GM19025 (cell line): Measurements from ENCODE around the gene ADPRHL1.
"Not testable (repeated sequence)": the region's sequence is repeated elsewhere in the genome, so short reads cannot be mapped to it uniquely, and the experiment has no call there.

Experiments used
- ATAC-seq: cut with Tn5 transposase; IDR thresholded peaks from one replicate; pipeline ENCODE4 v1.9.1; 2021; ENCODE audit warnings: mild to moderate bottlenecking, low read depth, moderate library complexity; ENCODE audit not compliant: unreplicated experiment

The ADPRHL1 gene

DNA sequence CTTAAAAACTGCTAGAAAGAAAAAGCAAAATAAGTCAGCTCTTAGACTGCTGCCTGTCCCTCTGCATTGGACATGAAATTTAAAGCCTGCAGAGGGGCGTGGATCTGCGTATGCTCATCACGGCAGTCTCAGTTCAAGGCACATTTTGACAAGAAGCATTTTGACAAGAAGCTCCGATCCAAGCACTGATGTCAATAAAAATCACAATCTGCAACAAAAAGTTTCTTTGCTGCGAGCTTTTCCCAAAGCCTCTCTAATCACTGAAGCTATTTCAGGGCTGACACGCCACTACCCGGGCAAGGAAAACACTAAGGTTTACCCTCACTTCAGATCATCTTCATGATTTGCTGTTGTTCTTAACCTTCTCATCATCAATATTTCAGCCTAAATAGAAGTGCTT, 29.8 kb upstream of the ADPRHL1 start:
- ATAC-seq = no peak

DNA sequence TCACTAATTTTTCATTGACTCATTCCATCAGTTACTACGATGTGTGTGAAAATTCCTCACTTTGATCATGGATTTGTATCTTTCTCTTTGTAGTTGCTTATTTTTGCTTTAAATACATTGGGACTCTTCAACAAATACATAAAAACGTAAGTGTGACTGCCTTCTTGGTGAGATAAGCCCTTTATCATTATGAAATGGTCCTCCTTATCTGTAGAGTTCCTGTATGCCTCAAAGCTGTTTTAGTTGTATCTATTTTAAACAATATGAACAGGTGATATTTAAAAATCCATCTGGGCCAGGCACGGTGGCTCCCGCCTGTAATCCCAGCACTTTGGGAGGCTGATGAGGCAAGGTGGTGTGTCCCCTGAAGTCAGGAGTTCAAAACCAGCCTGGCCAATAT, 25.9 kb upstream of the ADPRHL1 start:
- no peak for ATAC-seq

DNA sequence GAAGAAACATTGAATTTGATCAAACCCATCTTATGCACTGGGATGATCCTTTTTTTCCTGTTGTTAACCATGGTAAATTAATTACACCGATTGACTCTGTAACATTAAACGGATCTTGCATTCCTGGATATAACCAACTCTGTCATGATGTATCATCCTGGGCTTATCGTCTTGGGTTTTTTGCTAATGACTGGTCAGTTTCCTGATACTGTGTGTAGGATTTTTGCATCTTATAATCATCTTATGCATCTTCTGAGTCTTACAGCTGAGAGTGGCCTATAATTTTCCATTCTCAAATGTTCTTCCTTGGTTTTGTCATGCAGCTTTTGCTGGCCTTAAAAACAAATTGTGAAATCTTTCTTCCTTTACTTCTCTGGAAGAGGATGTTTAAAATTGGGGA, 24.4 kb upstream of the ADPRHL1 start:
- ATAC-seq = no peak

DNA sequence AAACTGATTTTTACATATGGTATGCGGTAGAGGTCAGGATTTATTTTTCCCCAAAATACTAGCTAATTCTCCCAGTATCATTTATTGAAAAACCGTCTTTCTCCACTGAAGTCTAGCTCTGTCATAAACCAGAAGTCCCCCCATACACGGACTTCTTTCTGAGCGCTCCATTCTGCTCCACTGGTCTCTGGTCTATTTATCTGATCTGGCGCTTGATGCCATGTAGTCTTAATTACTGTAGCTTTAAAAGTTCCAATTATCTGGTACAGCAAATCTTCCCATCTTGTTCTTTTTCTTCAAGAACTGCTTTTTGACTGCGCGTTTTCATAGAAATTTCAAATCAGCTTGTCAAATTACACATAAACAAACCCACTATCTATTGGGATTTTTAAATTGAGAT, 23.5 kb upstream of the ADPRHL1 start:
- ATAC-seq = no peak

DNA sequence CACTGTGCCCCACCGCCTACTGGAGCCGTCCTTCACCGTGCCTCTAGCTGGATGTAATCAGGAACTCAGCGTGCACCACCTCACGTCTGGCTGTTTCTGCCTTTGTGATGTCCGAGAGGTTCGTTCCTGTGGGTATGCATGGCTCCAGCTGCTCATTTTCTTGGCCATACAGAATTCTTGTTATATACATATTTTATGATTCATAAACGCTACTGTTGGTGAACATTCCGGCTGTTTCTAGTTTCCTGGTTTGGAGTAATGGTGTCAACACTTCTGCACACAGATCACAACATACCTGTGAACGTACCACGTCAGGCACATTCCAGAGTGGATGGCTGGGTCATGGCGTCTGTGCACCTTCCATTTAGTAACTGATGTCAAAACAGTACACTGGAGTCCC, 22.6 kb upstream of the ADPRHL1 start:
- ATAC-seq = no peak

DNA sequence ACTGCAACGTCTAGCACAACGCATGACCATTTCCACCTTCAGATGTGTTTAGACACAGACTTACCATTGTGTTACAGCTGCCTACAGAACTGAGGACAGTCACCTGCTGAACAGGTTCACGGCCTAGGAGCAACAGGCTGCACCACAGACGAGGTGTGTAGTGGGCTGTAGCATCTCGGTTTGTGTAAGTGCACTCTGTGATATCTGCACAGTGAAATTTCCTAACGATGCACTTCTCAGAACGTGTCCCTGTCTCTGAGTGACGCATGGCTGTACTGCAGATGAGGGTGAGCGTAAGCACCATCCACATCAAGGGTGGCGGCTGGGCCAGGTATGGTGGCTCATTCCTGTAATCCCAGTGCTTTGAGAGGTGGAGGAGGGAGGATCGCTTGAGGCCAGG, 22.0 kb upstream of the ADPRHL1 start:
- ATAC-seq = no peak

DNA sequence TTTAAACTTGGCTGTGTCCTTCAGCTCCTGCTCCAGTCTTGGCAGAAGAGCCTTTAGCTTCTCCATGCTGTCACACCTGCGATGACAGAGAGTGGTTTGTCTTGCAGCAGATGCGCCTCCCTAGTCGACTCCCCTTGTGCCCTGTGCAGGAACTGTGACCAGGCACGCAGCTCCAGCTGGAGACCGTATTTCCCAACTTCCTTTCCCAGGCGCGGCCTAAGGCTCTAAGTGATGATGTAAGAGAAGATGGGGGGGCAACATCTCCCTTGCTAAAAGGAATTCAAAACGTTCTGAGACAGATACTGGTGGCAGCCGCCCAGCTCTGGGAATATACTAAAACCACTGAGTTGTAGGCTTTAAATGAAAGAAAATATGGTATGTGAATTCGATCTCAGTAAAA, 20.9 kb upstream of the ADPRHL1 start:
- no peak for ATAC-seq

DNA sequence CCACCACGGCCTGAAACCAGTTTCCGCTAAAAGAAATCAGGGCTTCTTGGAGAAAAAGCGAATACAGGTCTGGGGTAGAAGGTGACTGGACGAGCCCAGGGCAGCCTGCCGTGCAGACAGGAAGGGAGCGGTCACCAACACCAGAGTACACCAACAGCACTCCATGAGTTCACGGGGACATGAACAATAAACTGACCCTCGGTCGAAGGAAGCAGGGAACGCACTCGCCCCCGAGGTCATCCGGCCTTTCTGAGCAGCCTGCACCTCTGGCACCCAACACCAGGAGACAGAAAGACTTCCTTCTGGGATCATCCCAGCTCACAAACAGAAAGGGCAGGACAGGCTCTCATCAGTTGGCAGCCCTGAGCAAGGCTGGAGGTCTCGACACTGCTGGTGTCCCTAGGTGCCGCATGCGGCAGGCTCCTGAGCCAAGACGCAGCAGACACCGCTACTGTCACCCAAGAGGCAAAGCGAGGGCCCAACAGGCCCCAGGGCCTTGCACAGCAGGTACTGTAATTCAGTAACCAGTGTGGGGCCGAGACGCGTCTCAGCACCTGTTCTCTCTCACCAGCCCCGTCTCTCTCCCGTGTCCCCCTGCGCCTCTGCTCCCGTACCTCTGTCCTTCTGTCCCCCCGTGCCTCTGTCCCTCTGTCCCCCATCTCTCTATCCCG, 19.2 kb upstream of the ADPRHL1 start:
- no peak for ATAC-seq

DNA sequence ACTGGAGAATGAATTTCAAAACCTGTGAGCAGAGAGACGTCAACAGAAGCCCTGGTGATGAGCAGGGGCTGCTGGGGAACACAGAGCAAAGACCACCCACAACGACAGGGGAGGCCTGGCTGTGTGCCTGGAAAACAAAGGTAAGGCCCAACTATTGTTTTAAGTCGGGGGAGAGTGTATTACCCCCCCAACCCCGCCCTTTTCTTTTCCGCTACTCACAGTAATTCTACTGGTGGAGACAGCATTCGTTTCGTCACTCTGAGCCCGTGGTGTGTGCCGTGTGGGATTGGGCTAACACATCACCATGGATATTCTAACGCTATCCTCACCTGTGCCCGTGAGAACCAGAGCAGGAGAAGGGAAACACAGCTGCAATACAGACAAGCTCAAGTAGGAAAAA, 18.6 kb upstream of the ADPRHL1 start:
- no peak for ATAC-seq

DNA sequence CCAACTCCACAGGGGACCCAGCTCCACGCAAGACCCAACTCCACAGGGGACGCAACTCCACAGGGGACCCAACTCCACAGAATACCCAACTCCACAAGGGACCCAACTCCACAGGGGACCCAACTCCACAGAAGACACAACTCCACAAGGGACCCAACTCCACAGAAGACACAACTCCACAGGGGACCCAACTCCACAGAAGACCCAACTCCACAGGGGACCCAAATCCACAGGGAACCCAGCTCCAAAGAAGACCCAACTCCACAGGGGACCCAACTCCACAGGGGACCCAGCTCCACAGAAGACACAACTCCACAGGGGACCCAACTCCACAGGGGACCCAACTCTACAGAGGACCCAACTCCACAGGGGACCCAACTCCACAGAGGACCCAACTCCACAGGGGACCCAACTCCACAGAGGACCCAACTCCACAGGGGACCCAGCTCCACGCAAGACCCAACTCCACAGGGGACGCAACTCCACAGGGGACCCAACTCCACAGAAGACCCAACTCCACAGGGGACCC, 17.4 kb upstream of the ADPRHL1 start:
- not testable (repeated sequence) for ATAC-seq

DNA sequence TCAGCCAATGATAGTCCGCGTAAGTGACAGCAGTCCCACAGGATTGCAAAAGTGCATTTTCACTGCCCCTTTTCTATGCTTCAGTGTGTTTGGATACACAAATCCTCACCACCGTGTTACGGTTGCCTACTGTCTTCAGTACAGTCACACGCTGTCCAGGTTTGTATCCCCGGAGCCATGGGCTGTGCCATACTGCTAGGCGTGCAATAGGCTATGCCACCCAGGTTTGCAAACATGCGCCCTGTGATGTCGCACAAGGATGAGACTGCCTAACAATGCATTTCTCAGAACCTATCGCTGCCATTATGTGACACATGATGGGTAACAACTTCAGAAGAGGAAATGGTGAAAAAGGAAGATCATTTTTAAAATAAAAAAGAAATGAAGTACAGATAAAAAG, 16.8 kb upstream of the ADPRHL1 start:
- ATAC-seq = no peak

DNA sequence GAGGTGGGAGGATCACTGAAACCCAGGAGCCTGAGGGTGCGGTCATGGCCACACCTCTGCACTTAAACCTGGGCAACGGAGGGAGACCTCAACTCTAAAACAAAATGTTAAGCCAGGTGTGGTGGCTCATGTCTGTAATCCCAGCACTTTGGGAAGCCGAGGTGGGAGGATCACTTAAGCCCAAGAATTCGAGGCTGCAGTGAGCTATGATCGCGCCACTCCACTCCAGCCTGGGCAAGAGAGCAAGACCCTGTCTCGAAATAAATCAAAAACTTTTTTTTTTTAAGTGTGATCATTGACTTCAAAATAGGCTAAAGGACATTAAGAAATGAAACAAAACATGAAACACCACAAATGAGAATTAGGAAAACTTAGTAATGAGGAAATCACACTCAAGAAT, 16.3 kb upstream of the ADPRHL1 start:
- no peak for ATAC-seq

DNA sequence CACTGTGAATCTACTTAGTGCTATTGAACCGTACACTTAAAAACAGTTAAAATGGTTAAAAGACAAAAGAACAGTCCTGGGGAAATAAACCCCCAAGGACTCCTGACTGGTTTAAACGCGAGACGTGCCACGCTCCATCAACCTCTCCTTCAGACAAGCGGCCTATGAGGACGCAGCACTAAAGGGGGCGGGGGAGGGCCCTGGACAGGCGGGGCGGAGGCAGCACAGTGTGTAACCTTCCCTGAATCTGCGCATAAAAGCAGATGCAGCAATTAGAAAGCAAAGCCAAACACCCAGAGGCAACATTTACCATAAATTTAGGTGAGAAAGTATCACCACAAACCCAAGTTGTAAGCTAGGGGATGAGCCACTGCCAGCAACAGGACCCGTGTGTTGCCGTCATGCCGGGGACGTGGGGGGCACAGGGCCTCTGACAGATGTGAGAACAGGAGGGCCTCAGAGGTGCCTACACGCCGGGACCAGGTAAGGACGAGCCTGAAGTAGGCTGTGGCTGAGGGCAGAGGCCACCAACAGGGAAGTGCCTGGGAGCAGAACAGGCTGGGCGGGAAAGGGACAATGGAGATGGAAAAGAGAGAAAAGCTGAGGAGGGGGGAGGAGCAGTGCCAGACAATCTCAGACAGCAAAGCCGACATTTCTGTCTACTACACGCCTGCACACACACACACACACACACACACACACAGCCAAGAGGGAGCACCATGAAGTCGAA, 15.3 kb upstream of the ADPRHL1 start:
- ATAC-seq = no peak

DNA sequence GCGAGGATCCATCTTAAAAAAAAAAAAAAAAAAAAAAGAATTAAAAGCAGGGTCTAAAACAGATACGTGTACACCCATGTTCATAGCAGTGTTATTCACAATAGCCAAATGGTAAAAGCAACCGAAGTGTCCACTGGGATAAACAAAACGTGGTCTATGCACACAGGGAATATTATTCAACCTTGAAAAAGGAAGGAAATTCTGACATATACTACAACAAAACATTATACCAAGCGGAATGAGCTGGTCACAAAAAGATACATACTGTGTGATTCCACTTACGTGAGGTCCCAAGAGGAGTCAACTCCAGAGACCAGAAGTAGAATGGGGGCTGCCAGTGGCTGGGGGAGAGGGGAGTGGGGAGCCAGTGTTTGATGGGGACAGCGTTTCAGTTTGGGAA, 14.7 kb upstream of the ADPRHL1 start:
- ATAC-seq = no peak

DNA sequence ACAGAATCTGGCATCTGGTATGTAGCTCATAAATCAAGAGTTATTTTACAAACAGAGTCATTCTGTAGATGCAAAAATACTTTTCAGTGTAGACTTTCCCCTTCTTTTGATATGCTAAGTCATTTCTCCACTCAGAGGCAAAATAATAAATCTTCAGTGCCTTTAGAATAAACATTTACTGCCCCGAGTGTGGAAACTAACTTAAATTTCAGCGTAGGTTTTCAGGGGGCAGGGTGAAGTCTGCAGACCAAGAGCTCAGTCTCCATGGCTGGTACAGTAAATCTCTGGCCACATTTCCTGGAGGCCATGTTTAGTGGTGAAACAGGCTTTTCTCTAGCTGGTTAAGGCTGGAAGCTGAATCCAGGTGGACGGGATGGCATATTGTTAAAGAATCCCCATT, 13.1 kb upstream of the ADPRHL1 start:
- ATAC-seq = no peak

DNA sequence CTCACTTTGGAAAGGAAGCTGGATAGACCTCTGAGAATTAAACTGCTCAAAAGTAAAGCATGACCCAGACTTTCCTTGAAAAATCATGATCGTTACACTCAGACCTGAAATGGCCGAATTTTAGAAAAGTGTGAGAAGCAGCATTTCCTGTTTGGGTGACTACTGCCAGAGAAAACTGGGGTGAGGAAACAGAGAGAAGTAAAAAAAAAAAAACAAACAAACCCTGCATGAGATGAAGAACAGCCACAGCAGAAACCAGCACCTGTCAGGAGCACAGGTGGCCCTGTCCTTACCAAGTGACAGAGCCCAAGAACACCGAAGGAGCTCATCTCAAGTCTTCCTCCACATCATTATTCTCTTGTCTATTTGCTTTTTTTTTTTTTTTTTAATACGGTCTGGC, 12.0 kb upstream of the ADPRHL1 start:
- ATAC-seq = no peak

DNA sequence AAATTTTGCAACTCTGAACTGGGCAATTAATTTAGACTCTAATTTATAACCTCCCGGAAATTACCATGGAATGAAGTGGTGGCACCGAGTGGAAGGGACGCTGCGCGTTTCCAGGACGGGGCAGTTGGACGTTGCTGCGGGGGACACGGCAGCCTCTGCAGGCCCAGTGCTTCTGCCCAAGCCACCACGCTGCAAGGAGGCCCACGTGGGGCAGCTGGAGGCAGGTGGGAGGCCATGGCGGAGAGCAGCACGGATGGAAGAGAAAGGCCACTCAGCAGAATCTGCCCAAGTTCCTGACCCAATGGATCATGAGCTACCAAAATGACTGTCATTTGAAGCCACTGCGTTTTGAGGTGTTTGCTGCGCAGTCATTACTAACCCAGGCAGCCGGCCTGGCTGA, 11.2 kb upstream of the ADPRHL1 start:
- ATAC-seq = no peak

DNA sequence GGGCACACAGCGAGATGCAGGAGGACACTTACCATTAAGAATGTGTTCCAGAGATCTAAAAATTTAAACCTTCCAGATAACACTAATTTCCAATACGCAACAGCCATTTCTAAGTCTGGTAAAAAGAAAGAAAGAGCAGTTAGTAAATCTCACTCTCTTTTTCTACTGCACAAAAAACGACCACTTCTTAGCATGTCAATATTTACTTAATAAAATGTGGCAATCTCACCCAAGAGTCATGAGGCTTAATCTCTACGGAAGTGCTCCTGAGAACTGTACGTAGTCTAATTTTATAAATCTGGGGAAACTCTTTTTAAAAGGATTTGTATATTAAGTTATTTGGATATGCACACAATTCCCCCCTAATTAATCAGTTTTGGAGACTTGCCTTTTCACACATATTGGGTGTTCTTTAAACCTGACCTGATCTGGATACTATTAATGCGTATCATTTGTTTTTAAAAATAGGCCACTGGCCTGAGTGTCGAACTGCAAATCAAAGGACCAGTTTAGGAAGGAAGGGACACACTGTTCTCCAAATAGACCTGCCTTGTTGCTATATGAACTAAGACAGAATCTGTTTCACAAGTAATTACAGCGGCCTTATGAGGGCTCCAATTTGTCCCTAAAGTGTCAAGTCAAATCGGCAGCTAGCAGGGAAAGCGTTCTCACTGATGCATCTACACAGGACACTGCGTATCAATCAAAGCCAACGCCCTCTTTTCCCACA, 7.9 kb upstream of the ADPRHL1 start:
- ATAC-seq = no peak

DNA sequence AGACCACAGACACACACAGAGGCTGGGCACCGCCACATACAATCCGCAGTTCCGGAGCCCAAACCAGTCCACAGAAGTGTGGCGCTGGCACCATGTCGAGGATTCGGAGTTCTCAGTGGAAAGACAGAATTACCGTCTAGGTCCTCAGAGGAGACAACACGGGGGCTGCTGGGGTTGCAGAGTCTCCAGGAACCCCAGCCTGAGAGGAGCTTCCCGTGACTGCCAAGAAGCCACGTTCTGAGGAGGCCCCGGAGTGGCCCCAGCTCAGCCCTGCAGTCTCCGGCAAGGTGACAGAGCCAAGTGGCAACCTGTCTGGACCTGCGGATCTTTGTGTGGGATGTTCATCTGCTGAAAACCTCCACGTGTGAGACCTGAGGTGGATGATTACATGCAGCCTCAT, 7.3 kb upstream of the ADPRHL1 start:
- ATAC-seq = no peak

DNA sequence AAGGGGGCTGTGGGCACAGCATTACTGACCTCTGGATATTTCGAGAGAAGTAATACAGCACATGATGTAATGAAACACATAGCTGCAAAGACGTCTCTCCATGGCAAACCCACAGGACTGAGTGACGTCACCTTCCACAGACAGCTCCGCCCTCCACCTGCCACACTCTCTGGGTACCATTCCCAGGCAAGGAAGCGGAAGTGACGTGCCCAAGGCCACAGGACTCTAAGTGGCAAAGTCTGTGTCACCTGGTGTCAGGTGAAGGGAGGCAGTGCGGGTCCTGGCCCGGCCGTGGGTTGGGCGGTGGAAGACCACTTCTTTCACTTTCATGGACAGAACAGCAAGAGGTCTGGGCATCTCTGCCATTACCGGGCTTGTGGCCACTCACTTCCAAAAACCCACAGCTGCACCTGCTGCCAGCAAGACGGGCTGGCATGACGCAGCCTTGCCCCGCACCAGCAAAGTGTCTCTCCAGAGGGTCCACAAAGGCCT, 6.8 kb upstream of the ADPRHL1 start:
- no peak for ATAC-seq
